GDM1 (cell line): ENCODE results near the gene MAS1L.

Experiments used
- DNase-seq: peaks from one replicate; lab custom pipeline; 2025; lab: John Stamatoyannopoulos, UW

MAS1L gene

DNA sequence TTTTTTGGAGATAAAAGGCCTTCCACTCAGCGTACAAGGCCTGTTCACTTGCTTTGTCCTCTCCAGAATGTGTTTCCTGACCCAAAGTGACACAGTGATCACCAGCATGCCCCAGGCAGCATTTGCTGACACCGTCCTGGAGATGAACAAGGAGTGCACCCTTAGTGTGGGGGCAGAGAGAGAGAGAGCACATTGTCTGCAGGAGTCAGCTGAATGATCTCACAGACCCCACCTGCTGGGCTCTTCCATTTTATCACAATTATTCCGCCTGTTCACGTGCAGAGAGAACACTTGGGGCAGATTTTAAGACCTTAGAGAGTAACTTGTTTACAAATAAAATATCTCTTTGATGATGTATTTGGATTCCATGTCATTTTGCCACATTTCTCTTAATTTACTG lies 22.4 kb upstream of the MAS1L start:
- no peak for DNase-seq

DNA sequence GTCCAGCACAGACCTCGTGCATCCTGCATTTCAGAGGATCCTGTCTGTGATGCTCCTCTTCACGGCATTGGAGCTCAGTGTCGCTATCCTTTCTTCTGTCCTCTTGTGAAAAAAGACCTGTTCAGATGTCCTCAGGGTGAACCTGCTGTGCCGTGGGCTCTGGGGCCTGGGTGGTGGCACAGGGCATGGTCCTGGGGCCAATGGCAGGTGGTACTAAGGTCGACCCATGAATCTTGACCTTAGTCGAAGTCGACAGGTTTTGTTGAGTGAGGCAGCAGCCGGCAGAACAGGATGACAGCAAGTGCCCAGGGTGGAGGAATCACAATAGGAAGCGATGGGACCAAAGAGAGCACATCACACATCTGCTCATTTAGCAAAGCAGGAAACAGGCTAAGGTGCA lies 22.0 kb upstream of the MAS1L start:
- no peak for DNase-seq

DNA sequence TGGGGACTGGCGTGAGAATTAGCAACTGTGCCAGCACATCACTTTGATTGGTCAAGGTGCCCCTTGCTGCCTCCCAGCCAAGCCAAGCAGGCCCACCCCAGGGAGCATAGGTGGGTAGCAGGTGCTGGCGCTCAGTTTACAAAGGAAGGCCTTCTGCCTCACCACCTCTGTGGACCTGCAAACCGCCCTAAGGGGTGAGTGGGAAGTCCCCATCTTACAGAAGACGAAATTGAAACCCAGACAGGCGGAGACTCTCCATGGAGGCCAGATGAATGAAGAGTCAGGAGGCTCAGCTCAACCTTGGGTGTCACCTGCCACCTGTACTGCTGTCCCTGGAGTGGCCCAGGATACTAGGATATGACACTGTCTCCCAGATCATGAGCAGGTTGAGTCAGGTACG lies 21.5 kb upstream of the MAS1L start:
- no peak for DNase-seq

DNA sequence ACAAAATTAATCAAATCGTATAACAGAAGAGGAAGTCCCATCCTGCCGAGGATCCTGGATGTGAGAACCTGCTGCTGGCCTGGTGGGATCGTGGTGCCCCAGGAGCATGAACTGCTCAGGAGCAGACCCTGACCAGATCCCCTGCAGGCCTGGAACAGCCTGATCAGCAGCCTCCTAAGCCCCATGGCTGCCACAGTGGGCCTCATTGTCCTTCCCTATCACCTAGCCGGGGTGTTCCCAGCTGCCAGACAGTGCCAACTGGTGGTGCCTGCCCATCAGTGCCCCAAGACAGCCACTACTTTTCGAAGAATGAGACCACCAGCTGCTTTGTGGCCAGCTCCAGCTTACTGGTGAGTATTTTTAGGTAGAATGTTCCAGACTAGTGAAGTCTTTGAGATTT lies 19.6 kb upstream of the MAS1L start:
- DNase-seq = no peak

DNA sequence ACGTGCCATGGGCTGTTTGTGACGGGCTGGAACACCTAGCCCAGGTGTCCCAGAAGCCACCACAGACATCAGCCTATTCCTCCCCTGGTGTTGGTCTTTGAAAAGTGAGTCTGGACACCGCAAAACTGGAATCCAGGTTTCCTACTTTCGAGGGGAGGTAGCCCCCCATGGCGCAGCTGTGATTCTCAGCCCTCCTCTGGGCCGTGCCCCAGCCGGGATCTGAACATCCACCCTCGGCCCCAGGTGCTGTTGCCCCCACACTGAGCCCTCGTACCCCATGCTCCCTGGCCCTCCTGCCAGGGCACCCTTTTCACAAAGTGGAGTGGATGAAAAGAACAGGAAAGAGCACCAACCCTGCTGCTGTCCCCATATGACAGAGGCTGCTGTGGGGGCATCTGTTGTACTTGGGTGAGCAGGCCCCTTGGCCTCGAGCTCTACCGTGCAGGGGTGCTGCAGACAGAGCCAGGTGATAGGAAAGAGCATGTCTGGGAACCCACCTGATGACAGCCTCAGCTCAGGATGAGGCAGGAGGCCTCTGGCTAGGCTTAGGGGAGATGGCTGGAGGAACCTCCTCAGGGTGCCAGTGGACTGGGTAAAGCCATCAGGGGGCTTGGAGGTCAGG lies 18.8 kb upstream of the MAS1L start:
- DNase-seq = no peak

DNA sequence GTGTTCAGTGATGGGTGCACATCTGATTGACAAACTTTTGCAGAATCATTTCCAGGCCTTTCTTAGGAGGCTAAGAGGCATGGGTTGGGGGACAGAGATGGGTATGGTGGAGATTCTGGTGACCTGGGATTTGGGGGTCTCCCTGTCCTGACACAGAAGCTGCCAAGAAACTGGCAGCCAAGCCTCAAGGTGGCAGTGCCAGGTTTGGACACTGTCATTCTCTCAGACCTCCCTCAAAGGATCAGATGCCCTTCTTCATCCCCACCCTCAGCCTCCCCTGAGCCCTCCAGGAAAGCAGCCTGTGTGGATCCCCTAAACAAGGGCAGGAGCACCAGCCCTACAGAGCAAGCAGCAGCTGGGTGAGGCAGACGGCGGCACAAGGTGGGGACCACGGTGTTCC lies 18.1 kb upstream of the MAS1L start:
- no peak for DNase-seq

DNA sequence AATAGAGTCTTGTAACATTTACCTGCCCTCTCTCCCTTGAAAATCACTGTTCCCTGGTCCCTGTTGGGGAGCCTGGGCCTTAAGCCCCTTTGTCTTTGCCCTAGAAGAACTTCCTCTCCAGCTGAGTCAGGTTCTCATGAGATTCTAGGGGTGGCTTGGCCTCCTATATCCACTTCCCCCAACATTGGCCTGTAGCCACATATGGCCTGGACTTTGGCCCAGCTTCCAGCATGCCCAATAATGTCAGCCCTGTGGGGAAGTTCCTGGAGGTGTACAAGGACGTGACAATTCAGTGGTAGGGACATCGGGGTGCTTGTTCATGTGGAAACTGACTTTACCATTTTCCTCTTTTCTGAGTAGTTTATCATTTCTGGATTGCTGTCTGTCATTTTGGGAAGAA lies 17.2 kb upstream of the MAS1L start:
- DNase-seq = no peak

DNA sequence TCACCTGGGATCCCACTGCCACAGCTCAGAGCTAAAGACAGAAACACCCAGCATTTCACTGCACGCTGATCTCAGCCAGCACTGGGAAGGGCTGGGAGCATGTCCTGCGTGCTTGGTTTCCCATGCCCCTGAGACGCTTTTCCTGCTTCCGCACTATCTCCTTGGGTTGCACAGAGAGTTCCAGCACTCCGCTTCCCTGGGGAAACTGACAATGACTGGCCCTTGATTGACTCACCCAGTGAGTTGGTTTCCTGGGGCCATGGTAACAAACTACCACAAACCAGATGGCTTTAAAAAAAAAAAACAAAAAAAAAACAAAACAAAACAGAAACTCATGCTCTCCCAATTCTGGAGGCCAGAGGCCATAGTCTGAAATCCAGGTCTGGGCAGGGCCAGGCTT lies 14.8 kb upstream of the MAS1L start:
- no peak for DNase-seq

DNA sequence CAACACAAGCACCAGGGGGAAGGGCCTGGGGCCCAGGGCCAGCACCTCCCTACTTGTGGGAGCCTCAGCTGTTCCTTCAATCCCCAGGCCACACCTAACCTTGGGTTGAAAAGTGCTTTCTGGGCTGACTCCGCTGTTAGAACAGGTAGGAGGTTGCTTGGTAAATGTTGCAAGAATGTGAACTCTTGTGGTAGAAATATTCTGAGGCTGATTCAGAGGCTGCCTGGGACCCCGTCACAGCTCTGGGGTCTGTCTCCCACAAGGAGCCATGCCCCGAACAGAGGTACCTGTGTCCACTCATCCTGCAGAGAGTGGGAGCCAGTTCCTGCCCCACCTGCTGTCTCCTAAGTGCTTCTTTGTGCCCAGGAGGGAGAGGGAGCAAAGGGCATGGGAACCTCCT lies 14.4 kb upstream of the MAS1L start:
- no peak for DNase-seq

DNA sequence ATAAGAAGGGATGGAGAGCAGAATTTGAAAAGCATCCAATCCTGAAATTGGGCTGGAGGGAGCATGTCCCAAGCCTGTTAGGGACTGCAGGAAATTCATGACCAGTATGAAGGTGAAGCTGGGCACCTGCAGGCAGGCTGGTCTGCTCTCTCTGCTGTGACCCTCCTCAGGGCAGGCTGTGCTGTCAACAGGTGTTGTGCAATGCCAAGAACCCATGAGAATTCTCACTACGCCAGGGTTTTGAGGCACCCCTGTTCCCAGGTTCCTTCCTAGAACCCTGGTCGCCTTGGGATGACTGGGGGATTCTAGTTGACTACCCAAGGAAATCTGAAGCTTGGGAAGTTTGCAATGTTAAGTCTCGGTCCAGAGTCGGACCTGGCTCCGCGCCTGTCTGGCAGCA lies 13.3 kb upstream of the MAS1L start:
- no peak for DNase-seq

DNA sequence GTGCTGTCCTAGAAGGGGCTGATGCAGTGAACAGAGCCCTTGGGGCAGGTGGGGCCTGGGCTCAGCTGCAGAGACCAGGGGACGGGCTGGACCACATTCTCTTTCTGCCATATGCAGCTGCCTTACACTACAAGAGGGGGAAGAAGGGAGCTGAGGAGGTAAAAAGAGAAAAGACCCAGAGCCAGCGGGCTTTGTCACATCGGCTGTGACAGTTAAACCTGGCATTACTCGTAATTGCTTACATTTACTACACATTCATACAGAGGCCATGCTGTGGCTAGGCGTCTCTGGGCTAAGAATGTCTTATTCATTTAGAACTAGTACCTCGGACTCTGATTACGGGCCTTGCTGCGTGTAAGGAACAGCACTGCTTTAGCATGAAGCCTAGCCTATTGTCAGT lies 12.8 kb upstream of the MAS1L start:
- DNase-seq = no peak

DNA sequence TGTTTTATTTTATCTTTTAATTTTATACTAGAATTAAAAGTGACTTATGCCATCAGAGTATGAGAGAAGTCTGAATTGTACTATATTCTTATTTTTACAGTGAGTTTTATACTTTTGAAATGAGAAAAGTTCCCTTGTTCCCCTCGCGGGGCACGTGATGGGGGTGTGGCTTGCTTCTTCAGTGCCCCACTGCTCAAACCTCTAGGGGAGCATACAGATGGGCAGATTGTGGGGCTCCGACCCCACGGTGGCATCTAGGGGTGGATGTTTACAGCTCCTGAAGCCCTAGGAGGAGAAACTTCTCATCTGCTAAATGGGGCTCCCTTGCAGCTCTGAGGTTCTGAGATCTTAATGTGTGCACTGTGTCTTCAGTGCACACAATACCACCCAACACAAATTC lies 11.9 kb upstream of the MAS1L start:
- DNase-seq = no peak

DNA sequence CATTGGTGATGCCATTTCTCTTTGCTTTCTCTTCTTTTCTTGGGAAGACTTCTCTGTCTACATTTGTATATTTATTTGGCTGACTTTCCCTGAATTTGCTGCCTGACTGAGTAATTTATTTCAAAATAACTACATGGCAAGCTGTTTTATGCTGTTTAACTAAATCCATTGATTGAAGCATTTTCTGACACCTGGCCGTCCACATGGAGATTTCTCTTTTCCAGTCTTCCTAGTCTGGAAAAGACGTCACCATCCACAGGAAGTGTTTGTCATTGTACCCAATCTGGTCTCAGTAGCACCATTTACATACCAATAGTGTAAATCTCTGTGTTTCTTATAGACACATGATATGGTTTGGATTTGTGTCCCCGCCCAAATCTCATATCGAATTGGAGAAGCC lies 9.2 kb upstream of the MAS1L start:
- no peak for DNase-seq

DNA sequence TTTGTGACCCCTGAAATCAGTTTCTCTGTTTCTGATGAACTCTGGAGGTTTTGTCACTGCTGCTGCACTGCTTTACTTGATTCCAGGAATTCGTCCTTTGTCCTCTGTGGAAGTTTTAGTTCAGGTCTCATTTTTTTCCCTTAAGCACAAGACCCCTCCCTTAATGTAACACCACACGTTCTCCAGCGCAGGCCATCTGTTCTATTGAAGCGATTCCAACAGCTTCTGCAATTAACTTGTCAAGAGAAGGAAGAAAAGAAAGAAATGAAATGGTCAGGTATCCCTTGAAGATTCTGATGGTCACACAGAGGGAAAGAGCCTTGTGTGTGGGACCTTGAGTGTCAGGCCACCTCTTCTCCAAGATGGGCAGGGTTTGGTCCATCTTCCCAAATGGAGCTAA lies 7.8 kb upstream of the MAS1L start:
- DNase-seq = no peak

DNA sequence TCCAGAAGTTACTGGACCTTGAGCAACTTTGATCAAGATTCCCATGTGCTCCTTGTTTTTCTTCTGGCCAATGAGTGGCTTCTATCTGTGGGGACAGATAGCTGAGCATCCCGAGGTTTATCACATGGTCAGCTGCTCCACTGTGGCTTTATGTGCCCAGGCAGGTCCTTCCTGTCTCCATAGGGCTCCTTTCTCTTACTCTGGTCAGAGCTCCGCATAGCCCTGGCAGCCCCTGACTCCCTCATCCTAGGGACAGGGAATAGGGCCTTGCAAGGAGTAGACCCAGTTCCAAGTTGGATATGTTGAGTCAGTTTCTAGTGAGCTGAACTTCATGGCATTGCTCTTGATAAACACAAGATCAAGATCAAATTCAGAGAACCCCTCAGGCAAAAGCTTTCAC lies 6.4 kb upstream of the MAS1L start:
- no peak for DNase-seq

DNA sequence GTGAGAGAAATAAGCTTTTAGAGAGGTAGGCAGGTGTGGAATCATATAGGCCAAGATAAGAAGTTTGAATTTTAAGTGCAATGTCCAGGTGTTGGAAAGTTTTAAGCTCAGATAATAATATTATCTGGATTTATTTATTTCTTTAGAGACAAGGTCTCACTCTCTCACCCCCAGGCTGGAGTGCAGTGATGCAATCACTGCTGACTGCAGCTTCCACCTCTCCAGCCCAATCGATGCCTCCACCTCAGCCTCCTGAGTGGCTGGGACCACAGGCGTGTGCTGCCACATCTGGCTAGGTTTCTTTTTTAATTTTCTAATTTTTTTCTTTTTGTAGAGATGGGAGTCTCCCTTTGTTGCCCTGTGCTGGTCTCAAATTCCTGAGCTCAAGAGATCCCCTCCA lies 5.5 kb upstream of the MAS1L start:
- DNase-seq = no peak

DNA sequence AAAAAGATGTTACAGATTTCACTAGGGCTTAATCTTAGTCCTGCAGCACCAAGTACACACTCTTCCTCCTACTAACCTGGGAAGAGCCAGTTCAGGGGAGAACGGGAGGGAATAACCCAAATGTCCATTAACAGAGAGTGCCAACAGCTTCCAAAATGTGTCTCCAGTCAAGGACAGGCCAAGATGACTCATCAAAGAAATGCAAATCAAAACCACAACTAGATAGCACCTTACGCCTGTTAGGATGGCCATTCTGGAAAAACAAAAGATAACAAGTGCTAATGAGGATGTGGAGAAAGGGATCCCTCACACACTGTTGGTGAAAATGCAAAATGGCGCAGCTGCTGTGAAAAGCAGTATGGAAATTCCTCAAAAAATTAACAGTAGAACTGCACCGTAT lies 3.8 kb upstream of the MAS1L start:
- no peak for DNase-seq

DNA sequence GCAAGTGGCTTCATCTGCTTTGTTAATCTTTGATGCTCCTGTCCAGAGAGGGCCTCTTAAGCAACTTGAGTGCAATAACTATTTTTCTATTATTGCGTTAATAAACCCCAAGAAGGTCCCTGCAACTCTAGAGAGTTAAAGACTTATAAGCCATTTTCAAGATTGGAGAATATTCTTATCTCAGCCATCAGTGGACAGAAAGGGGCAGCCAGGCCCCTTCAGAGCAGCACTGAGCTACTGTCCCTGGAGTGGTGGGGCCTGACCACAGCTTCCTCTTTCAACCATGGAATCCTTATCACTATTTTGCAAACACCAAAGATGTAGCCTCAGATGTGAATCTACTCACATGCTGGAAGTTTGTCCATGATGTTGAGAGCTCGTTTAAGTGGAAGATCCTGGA lies 2.8 kb upstream of the MAS1L start:
- DNase-seq = peak; percentile 67

DNA sequence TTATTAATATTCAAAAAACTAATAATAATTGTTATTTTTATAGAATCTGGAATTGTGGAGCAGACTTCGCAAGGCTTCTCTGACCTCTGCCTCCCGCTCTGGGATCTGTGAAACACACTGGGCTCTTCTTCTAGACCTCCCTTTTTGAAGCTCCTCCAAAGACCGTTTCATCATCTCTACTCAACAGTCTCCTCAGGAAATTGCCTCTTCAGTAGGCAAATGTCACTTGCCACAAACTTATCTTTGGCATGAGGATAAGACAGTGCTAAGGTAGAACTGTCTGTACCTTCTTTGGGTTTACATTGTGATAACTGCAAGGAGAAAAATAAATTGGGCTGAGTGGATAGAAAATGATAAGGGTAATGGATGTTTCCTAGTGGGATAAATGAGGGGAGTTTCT lies 2.3 kb upstream of the MAS1L start:
- DNase-seq = no peak

DNA sequence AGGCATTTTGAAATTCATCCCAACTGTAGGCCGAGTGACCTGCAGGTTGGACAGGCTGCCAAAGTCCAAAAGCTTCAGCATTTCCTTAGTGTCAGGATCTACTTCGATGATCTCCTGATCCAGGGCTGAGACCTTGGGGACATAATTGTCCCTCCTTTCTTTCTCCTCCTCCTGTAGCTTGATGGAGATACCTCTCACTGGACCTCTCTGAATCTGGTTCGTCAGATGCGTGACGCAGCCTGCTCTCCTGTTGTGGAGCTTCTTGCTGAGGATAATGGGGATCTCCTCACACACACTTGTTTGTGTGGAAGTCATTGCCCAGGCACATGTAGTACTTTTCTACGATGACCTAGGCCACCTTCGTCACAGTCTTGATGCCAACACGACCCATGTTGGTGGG lies 1.5 kb upstream of the MAS1L start:
- no peak for DNase-seq

DNA sequence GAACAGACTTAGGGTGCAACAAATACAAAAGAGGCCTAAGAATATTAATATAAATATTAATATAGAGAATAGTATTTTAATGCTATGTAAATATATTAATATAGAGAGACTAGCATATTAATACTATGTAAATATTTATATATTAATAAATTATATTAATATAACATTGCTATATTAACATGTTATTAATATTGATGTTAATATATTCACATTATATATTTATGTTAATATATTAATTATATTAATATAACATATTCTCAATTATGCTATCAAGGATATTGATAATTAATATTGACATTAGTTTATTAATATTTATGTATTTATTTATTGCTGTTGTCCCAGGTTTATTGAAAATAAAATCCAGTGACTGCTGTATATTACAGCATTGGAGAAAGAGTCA lies 1.1 kb upstream of the MAS1L start:
- no peak for DNase-seq

DNA sequence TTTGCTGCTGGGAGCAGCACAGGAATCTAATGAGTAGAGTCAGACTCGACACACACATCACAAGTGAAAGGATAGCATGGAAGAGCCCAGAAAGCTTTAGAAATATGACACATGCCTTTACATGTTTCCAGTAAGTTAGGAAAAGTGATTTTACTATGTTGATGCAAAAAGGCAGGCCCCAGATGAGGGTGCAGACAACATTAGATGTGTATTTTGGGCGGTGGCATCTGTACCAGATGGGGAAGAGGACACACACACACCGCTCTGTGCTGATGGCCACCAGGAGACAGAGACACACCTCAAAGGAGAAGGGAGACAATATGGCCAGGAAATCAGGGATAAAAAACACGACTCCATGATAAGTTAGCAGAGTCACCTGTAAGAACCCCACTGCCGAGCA lies 625 bp downstream of the MAS1L start:
- DNase-seq = no peak

DNA sequence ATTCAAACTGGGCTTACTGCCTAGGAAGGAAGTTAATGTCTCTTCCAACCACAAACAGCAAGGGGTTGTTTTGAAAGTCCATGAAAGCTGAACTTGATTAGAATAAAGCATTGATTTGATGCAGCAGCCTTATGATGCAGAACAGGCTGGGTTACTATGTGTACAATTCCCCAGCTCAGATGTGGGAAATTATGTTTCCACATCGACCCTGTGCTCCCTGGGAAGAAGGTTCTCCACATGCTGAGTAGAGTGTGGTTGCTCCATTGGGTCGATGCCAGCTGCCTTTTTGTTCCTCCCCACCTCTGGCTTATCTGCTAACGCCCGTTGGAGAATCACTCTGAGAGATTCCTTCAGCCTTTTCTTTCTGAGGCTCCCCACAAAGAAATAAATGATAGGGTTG lies 1.2 kb downstream of the MAS1L start:
- DNase-seq = no peak

DNA sequence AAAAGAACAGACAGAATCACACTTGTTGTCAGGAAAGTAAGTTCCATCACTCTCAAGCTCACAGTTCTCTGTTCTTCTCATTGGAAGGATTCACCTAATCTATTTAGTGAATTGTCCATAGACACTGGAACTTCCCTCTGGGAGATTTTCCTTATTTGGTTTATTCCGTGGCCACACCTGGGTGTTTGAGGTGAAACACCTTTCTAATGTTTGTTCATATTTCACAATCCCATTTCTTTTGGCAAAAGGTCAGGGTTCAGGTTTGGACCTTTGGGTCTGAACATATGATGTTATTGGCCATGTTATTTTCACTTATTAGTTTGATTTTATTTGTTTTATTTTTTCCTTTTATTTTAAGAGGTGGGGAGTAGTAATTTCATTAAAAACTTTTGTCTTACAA lies 4.0 kb downstream of the MAS1L start:
- DNase-seq = no peak

DNA sequence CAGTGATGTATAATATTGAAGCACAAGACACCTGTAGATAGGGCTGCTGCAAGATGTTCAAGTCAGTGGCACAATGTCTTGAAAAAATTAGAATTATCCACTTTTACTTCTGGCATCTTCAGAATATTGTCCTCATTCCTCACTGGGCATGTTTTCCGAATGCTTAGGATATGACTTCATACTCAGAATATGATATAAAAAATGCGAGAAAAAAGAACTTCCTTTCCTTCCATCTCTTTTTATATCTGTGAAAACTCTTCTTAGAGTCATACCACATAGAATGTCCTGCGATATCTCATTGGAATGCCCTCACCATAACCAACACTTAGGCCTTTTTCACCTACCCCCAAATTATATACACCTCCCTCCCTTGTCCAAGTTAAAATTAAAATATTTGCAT lies 4.6 kb downstream of the MAS1L start:
- DNase-seq = no peak
